ENCODE data around the gene MS4A4E. TPM values are rescaled to one million over a fixed set of nuclear protein-coding genes. Genes with fewer than 3 reads are reported as not detected.

The MS4A4E gene
- total and polyA plus RNA-seq, 2 experiments from 2014 or later = not detected

DNA sequence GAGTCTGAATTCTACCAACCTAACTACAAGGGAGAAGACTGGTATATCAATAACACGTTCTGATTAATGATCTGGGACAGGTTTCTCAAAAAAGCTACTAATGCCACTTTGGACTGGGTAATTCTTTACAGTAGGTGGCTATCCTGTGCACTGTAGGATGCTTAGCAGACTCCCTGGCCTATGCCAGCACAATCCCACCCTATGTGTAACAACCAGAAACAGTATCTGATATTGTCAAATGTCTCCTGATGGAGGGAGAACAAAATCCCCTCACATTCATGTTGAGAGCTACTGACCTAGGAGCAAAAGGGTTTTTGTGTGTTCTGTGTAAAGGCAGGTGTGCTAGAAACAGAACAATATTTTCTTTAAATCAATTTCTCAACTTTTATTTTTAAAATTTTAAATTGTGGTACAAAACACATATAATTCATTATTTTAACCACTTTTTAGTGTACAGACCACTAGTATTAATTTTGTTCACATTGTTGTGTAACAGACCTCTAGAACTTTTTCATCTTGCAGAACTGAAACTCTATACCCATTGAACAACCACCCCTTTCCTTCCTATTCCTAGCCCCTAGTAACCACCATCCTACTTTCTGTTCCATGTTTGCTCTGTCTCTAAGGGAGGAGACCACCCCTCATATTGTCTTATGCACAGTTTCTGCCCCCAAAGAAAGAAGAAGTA is 58.0 kb downstream of the MS4A4E start:
- no peak overlapping the region for H3K27ac ChIP-seq (ENCODE audit: low read depth)
- H3K36me3 Mint-ChIP-seq (ENCODE audit: low read depth) = peaks cover 7% of the 10 kb centered on the region
- H3K4me3 Mint-ChIP-seq = no peak overlapping the region
- H3K79me2 ChIP-seq (replicated peaks; ENCODE audit: insufficient read depth) = no peaks in the 10 kb centered on the region
- H3K36me3 ChIP-seq (ENCODE audit: insufficient read depth) = no peaks in the 10 kb centered on the region; the same call in 1 of the 2 replicates
- H3K27me3 Mint-ChIP-seq (ENCODE audit: insufficient read depth, low read depth, poor library complexity) = peaks cover 3% of the 10 kb centered on the region
- peaks cover 29% of the 10 kb centered on the region for H3K9me3 Mint-ChIP-seq
- no peak for ATAC-seq
- DNase-seq (ENCODE audit: low spot score) = no peak
- H3K27ac Mint-ChIP-seq = no peak overlapping the region
- no peaks in the 10 kb centered on the region for H3F3A ChIP-seq (replicated peaks; ENCODE audit: low read depth)
- no peak overlapping the region for H3K4me2 ChIP-seq
- no peaks in the 10 kb centered on the region for H3K4me1 Mint-ChIP-seq
- H4K20me1 ChIP-seq (replicated peaks; ENCODE audit: insufficient read depth) = no peaks in the 10 kb centered on the region
- no peak overlapping the region for H3K4me3 ChIP-seq
- H3K27me3 ChIP-seq (ENCODE audit: insufficient read depth) = no peaks in the 10 kb centered on the region
- H3K4me1 ChIP-seq (ENCODE audit: insufficient read depth) = no peaks in the 10 kb centered on the region
- H2AFZ ChIP-seq = no peak overlapping the region
- H3K9me2 ChIP-seq (ENCODE audit: insufficient read depth) = no peaks in the 10 kb centered on the region
- TF ChIP-seq EZH2 (IDR thresholded peaks at IDR 0.05; ENCODE audit: low read depth, unreplicated experiment) (no peak), JUNB (IDR thresholded peaks at IDR 0.05; ENCODE audit: unreplicated experiment) (no peak), ETS1 (IDR thresholded peaks at IDR 0.05) (no peak), REST (IDR thresholded peaks at IDR 0.05; ENCODE audit: unreplicated experiment) (no peak), ZNF114 (CRISPR knock-in tag; IDR thresholded peaks at IDR 0.05) (no peak), CREB1 (CRISPR knock-in tag; IDR thresholded peaks at IDR 0.05; ENCODE audit: low read depth) (no peak), NANOG (IDR thresholded peaks at IDR 0.05; ENCODE audit: borderline replicate concordance) (no peak), STAT1 (IDR thresholded peaks at IDR 0.05; ENCODE audit: unreplicated experiment) (no peak), ZNF331 (CRISPR knock-in tag; IDR thresholded peaks at IDR 0.05; ENCODE audit: low read depth) (no peak), EZH2phosphoT487 (IDR thresholded peaks at IDR 0.05; ENCODE audit: unreplicated experiment) (no peak), ZNF462 (CRISPR knock-in tag; IDR thresholded peaks at IDR 0.05) (no peak), POLR2AphosphoS5 (IDR thresholded peaks at IDR 0.05; ENCODE audit: low read depth) (no peak)
- TF ChIP-seq, protein P1, sequence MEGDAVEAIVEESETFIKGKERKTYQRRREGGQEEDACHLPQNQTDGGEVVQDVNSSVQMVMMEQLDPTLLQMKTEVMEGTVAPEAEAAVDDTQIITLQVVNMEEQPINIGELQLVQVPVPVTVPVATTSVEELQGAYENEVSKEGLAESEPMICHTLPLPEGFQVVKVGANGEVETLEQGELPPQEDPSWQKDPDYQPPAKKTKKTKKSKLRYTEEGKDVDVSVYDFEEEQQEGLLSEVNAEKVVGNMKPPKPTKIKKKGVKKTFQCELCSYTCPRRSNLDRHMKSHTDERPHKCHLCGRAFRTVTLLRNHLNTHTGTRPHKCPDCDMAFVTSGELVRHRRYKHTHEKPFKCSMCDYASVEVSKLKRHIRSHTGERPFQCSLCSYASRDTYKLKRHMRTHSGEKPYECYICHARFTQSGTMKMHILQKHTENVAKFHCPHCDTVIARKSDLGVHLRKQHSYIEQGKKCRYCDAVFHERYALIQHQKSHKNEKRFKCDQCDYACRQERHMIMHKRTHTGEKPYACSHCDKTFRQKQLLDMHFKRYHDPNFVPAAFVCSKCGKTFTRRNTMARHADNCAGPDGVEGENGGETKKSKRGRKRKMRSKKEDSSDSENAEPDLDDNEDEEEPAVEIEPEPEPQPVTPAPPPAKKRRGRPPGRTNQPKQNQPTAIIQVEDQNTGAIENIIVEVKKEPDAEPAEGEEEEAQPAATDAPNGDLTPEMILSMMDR (conservative IDR thresholded peaks at IDR 0.05; ENCODE audit: low read depth in 2 of 2) = no peak
